Suppressor macrophage (primary cell): ENCODE data around the gene CPT1B.
A peak's percentile ranks its signal among the peaks of the same experiment; 100 is the strongest.

Source experiments
- DNase-seq, 4 experiments: peaks; one replicate each; pipeline ENCODE4 v3.0.0-alpha.2; 2020 to 2022

The CPT1B gene

DNA sequence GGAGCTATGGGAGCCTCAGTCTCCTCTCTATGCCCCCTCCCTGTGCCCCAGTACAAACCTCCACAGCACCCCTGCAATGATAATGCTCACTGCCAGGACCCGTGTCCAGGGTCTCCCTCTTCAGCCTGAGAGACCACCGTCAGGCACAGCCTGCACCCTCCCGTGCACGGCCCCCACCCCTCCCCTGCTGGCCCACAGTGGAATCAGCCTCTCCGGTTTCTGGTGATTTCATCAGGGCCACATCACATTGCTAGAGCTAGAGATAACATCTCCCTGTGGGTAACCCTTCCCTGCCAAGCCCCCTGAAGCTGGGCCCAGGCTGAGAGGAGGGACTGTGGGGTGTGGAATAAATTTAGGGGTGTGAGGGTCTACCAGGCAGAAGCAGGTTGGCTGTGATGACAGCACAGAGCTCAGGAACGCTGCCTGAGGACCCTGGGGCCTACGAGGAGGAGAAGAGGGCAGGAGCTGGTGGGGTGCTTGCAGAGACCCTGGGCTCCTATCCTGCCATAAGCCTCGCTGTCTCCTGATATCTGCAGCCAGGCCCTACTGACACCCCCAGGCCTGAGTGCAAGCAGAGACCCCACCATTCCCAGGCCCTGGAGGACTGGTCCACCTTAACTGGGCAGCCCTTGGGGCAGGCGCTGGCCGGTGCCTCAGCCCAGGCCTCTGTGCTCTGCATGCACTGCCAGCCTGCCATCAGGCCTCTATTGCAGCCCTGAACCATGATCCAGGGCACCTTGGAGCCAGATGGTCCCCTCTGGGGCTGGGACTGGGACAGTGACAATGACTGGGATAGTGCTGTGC is 32.5 kb downstream of the CPT1B start, which contains the start of gene KLHDC7B:
Gene KLHDC7B (plus strand): TSS at position 378 of the 804 bp plus-strand sequence. CDS start 345 bp downstream, at position 723.
- no peak for DNase-seq

DNA sequence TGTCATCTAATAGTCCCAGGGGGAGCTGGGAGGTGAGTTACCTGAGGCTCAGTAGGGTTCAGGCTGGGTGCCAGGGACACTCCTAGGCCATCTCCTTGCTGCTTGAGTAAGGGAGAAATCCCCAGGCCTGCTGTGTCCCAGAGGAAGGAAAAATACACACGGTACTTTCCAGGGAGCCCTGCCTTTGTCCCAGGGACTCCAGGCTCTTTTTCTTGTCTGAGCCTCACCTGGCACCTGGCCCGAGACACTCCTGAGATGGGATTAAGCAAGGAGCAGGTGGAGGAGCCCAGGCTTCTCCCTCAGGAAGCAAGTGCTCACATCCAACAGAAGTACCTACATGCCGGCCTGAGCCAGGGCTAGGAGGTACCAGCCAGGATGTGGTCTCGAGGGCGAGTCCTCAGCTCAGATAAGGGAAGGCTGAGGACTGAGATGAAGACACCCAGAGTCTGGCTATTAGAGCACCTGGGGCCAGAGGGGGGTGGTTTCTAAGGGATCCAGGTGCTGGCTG is 33.4 kb downstream of the CPT1B start:
- no peak for DNase-seq

DNA sequence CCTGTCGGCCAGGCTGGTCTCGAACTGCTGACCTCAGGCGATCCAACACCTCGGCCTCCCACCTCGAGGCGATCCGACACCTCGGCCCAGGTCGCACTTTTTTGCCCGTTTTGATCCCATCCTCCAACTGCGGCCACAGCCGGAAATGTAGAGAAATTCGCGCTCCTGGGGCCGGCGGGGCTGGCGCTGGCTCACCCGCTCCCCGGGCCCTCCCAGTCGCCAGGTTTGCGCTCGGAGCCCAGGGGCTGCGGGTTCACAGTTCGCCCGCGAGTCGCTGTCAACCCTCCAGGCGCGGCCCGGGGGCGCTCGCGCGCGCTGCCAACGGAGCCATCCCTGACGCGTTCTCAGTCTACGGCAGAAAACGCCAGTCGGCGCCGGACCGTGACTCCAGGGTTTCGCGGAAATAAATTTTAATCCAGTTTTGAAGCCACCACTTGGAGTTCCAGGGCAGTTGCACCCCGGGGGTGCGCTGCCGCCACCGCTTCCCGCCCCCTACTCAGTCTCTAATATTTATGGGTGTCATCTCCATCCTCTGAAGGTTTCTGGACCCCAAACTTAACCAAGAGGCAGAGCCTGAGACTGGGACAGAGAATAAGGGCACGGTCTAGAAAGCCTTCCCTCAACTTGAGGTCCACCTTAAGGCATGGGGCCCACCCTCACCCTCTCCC is 34.0 kb downstream of the CPT1B start:
- DNase-seq: peak; percentile 81 to 93 (median 88)

DNA sequence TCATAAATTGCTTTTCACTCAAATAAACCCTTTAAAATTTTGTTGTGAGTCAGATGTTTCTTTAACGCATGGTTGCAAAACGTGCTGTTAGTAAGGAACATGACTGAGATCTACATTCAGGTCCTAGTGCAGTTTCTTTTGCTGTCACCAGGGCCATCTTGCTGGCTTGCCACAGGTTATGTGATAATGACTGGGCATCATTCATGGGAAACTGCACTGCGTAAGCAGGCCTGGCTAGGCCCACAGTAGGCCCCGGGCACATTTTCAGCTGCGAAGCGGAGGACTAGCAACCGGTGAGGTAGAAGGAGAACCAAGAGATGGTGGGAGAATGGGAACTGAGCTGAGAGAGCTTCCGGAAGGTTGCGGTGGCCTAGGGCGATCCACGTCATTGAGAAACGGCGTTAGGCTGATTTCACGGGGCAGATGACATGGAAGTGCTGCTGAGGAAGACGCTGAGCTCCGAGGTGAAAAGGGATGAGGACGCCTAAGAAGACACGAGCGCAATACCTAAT is 35.8 kb downstream of the CPT1B start:
- peak; percentile 94 to 98 (median 96) for DNase-seq

DNA sequence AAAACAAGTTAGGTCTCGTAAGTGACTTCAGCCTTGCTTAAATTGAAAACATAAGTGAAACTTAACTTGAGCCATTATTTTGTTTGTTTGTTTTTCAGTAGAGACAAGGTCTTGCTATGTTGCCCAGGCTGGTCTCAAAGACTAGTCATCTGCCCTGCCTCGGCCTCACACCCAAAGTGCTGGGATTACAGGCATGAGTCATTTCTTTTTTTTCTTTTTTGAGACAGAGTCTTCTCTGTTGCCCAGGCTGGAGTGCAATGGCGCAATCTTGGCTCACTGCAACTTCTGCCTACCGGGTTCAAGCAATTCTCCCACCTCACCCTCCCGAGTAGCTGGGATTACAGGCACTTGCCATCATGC is 36.6 kb downstream of the CPT1B start:
- peak; percentile 84 to 95 (median 90) for DNase-seq

DNA sequence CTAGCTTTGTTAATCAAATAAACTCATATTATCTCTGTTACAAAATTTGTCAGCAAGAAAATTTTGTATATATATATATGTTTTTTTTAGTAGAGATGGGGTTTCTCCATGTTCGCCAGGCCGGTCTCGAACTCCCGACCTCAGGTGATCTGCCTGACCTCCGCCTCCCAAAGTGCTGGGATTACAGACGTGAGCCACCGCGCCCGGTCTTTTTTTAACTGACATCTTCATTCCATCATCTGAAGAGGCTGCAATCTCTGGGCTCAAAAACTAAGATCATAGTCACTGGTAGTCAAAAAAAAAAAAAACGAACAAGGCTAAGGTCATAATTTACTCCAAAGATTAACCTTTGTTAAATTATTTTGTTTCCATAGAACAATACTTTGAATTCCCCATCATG is 37.8 kb downstream of the CPT1B start:
- DNase-seq: peak in 1 of 4 experiments; percentile 28

DNA sequence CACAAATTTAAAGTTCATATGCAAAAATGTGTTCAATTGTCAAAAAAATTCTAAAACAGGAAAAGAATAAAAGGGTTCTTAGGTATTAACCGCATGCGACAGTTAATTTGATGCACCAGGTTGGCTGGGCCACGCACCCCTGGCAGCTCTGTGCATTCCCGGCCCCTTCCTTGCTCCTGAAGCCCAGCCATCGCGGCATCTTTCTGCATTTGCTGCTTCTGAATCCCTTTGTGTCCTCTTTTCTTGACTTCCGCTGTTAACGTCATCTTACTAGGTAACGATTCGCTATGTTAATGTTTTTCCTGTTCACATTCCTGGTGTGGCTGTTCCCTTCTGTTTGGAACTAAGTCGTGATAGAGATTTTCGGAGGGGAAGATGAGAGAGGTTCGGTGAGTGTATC is 40.5 kb downstream of the CPT1B start:
- DNase-seq: peak in 2 of 4 experiments; percentile 24 to 41

DNA sequence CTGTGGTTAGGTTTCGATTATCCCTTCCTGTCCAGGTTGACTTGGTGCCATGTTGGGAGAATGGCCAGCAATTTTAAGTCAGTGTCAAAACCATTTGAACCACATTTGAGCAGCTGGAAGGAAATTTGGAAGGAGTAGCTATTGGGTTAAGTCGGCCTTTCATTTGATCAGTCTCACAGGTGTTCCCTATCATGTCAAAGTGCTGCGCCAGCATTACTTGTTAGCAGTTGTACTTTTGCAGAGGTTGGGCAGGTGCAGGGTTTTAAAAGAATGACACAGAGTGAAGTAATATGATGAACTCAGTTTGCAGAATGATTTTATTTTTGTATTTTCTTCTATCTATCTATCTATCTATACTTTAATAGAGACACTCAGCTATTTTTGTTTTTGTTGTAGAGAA is 42.0 kb downstream of the CPT1B start:
- DNase-seq: no peak

DNA sequence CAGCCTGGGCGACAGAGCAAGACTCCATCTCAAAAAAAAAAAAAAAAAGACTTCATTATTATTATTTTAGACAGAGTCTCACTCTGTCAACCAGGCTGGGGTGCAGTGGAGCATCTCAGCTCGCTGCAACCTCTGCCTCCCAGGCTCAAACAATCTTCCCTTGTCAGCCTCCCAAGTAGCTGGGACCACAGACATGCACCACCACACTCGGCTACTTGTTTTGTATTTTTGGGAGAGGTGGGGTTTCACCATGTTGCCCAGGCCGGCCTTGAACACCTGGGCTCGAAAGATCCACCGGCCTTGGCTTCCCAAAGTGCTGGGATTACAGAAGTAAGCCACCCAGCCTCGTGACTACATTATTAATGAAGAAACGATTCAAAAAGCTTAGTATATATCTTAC is 43.1 kb downstream of the CPT1B start:
- DNase-seq: peak in 1 of 4 experiments; percentile 18

DNA sequence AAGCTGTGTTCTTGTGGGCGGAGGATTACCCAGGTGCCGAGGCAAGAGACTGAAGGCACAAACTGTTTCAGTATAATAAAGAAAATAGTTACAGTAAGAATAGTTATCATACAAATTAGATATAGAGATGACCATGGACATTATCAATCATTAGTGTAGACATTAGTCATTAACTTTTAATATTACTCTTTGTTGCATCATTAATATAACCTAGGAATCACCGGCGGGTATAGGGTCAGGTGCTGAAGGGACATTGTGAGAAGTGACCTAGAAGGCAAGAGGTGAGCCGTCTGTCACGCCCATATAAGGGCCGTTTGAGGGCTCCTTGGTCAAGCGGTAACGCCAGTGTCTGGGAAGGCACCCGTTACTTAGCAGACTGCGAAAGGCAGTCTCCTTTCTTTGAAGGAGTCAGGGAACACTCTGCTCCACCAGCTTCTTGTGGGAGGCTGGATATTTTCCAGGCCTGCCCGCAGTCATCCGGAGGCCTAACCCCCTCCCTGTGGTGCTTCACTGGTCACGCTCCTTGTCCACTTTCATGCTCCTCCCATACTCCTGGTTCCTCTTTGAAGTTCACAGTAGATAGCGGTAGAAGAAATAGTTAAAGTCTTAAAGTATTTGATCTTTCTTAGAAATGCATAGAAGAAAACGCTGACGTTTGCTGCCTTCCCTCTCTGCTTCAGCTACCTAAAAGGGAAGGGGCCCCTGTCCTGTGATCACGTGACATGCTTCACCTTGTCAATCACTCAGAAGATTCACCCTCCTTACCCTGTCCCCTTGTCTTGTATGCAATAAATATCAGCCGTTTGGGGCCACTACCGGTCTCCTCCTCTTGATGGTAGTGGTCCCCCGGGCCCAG is 44.1 kb downstream of the CPT1B start:
- DNase-seq: peak; percentile 70 to 86 (median 82)

DNA sequence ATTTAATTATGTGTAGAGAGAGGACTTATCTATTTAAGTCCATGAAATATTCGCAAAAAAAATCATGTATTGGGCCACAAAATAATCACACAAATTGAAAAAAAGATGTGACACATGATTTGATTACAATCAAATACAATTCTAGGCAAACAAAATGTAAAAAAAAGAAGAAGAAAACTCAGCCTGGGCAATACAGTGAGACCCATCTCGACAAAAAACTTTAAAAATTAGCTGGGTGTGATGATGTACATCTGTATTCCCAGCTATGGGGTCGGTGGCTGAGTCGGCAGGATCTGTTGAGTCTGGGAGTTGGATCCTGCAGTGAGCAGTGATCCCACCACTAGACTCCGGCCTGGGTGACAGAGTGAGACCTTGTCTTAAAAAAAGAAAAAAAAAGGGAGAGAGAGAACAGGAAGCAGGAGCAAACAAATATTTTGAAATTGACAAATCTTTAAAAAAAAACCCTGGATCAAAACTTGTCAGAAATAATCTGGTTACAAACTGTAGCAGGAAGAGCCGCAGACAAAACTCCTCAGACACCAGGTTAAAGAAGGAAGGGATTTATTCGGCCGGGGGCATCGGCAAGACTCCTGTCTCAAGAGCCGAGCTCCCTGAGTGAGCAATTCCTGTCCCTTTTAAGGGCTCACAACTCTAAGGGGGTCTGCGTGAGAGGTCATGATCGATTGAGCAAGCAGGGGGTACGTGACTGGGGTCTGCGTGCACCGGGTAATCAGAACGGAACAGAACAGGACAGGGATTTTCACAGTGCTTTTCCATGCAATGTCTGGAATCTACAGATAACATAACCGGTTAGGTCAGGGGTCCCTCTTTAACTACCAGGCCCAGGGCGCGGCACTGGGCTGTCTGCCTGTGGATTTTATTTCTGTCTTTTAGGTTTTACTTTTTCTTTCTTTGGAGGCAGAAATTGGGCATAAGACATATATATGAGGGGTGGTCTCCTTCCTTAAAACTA is 45.1 kb downstream of the CPT1B start:
- peak in 2 of 4 experiments; percentile 34 to 40 for DNase-seq

DNA sequence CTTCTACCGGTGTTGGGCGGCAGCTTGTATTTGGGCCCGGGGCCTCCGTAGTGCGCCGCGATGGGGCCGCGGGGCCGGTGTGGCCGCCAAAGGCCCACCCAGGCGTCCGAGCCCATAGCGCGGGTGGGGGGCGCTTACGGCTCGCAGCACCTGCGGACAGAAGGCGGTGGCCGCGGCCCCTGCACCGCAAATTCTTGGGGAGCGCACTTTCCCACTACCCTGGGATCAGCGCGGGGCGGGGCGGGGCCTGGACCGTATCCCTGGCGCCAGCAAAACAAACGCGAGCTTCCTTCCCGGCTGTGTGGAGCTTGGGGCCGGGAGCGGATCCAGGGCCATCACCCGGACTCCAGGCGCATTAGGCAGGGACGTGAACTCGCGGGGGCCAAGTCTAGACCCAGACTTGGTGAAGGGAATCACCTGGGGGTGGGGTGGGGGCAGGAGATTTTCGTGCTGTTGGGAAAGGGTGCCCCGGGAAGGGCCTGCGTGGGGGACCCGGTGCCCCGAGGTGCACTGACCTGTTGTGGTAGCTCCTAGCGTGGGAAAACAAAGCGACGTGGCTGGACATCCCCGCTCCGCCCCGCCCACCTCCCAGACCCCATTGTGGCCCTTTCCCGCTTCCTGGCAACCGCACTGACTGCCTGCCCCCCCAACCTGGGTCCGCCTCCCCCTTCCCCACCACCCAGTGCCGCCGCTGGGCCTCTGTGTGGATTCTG is 46.1 kb downstream of the CPT1B start:
- DNase-seq: peak; percentile 67 to 88 (median 76)

DNA sequence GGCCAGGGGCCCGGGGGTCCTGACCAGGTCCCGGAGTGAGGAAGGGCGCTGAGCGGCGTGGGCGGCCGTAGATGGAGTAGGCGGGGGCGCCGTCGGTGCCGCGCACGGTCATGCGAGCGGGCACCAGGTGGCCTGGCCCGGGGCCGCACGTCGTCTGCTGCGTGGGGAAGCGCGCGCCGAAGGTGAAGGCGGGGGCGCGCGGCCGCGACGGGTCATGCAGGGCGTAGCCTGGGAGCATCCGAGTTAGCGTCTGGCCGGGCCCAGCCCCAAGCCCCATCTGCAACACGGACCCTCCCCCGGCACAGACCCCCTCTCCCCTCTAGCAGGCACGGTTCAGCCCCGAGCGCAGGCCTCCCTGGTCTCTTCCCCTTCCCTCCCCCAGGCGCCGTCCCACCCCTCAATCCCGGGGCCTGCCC is 46.7 kb downstream of the CPT1B start:
- DNase-seq: peak; percentile 87 to 94 (median 89)

DNA sequence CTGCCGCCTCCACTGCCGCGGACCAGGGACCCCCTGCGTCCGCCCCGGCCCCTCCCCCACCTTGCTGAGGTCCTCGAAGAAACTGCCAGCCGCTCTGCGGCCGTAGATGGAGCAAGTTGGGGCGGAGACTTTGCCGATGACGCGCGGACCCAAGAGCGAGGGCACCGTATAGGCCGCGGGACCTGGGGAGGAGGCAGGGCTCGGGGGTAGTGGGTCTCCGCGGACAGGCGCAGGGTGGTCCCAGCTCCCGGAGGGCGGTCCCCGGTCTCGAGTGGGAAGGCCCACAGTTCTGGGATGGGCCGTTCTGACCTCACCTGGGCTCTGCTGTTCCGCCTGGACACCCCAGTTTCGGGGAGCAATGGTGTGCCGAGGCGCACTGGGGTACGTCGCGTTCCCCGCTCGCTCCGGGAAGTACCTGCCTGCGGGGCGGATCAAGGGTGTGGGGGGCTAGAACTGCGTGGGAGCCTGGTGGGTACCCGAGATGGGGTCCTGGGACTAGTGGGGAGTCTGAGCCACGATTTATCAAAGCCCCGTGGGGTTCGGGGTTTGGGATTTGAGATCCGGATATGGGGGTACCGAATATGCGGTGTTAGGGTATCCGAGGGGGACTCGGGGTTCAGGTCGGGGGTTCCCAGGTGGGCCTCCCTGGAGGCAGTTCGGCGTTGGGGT is 47.2 kb downstream of the CPT1B start:
- peak; percentile 94 to 97 (median 96) for DNase-seq

DNA sequence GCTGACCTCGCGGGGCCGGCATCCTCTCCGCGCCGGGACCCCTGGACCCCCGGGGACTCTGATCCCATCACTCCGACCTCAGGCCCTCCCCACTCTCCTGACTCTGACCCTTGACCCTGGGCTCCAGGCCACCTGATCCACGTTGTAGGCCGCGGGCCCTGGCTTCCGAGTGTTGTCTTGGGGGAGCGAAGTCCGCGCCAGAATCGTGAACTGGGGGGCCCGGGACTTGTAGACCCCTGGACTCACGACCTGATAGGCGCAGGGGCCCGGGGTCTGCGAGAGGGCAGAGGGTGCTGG is 47.7 kb downstream of the CPT1B start:
- peak in 1 of 4 experiments; percentile 65 for DNase-seq

DNA sequence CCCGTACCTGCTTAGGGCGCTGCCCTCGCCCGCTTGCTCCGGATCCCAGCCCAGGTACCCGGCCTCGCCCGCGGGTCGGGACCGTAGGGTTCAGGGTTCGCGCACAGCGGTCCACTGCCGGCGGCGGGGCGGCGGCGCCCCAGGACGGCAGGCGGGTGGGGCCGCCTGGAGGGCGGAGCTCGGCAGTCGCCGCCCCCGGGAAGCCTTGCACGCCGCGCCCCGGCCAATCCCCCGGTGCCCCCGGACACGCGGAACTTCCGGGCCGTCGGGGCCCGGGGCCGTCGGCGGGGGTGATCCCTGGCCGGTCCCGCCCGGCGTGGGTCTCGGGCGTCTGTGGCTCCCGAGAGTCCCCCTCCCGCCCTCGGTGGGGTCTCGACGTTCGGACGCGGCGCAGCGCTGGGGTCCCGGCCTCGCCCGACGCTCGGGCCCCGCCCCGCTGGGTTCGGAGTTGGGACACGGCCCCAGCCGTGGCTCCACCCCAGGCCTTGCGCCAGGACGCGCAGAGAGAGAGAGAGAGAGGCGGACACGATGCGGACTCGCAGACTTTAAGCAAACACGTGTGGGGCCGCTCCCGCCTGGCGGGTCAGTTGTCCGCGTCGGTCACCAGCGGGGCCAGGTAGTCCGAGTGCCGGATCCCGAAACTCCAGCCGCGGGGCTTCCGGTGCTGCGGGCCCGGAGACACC is 48.2 kb downstream of the CPT1B start, which contains the start of gene TYMP:
Gene TYMP (minus strand): TSS at position 116 of the 683 bp plus-strand sequence. CDS start 303 bp downstream, outside the sequence.
- peak; percentile 92 to 96 (median 95) for DNase-seq

DNA sequence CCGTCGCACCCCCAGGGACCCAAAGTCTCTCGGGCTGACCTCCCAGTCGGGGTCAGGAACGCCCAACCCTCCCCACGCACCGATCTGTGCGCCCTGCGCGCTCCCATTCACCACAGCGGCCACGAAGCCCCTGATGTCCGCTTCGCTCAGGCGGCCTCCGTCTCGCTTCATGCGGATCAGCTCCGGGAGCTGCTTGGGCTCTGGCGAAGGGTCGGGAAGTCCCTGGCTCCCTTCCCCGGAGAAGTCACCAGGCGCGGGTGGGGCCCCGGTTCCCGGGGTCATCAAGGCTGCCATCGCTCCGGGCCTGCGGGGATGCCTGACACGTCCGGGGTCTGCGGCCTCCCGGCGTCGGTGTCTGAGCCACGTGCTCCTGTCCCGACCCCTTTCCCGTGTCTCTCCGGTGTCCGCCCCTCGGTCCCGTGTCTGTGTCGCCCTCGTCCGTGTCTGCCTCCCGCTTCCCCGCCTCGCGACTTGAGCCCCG is 48.8 kb downstream of the CPT1B start:
- no peak for DNase-seq

DNA sequence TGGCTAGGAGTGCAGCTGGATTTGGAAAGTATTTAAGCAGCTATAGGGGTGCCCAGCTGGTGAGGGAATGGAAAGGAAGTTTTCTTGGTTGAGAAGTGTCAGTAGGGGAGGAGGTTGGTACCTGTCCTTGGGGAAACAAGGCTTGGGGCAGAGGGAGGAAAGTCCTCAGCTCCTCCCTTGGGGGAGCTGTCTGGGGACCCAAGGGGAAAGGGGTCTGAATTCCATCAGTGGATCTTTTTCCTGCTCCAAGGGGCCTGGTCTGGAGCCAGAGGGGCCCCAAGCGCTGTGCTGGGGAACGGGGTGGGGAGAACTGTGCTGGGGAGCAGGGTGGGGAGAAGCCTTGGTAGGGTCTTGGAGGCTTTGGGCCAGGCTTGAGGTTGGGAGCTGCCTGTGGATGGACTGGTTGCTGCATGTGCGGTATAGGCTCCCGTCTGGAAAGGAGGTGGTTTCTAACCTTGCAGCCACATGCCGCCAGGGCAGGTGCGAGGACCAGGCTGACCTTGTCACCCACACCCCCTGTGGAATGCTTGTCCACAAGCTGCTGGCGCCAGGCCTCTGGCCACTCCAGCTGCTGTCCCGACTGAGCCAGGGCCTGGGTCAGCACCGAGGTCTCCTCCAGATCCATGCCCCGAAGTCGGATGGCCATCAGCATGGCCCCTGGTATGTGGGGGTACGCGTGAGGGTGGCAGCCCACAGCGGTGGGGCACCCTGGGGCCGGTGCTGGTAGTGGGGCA is 49.4 kb downstream of the CPT1B start:
- peak in 2 of 4 experiments; percentile 12 to 34 for DNase-seq
